Measurements from ENCODE around the gene SMYD3.
"Not testable (repeated sequence)": the region's sequence is repeated elsewhere in the genome, so short reads cannot be mapped to it uniquely, and the experiment has no call there.

SMYD3 gene

GRCh38 chr1:246355411-246356230 lies 151.5 kb downstream of the SMYD3 start:
- no peak for DNase-seq (ENCODE audit: low read depth)

DNA sequence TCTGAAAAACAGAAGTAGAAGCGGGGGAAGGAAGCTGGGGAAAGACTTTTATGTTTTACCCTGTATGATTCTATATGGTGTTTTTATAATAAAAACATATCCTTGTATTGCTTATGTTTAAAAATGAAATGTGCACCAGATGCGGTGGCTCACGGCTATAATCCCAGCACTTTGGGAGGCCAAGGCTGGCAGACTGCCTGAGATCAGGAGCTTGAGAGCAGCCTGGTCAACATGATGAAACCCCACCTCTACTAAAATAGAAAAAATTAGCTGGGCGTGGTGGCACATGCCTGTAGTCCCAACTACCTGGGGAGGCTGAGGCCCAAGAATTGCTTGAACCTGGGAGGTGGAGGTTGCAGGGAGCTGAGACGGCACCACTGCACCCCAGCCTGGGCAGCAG lies 155.4 kb downstream of the SMYD3 start:
- DNase-seq (ENCODE audit: low read depth) = no peak

DNA sequence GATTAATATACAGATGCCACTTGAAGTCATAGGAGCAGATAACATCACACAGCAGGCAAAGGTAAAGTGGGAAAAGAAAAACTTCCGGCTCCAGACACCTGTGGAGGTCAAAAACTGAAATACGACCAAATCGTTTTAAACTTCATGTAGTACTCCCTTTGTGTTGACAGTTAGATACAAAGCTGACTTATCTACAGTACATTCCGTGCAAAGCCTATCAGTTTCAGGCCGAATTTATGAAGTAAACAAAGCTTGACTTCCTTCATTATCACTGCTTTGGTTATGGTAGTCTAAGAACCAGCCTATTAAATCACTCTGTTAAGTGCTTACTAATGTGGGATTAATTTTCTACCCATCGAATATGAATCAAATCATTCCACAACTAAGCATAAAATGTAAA lies 156.3 kb downstream of the SMYD3 start:
- DNase-seq (ENCODE audit: low read depth) = no peak

DNA sequence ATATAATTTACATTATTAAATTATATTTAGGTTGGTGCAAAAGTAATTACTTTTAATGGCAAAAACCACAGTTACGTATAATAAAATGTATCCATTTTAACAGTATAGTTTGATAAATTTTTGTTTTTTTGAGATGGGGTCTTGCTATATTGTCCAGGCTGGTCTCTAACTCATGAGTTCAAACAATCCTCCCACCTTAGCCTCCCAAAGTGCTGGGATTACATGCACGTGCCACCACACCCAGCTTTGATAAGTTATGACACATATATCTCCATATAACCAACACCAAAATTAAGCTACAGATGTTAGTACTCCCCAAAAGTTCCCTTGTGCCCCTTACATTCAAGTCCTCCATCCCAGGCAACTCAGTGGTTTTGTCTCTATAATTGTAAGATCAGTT lies 163.1 kb downstream of the SMYD3 start:
- no peak for DNase-seq (ENCODE audit: low read depth)

GRCh38 chr1:246343251-246343650 lies 163.8 kb downstream of the SMYD3 start:
- no peak for DNase-seq (ENCODE audit: low read depth)

DNA sequence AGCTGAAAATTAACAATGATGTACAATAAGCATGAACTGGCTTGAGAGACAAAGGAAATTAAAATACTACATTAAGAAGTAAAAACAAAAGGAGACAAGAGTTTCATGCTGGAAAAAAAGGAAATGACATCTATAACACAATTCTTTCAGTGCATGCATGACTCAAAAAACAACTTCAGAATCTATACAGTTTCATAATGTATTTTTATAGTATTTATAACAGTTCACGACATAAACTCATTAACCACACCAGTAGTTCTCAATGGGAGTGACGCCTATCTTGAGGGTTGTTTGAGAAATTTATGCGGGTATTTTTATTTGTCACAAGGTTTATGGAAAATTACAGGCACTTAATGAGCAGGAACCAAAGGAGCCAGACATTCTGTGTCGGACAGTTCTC lies 168.5 kb downstream of the SMYD3 start:
- DNase-seq (ENCODE audit: low read depth) = no peak

DNA sequence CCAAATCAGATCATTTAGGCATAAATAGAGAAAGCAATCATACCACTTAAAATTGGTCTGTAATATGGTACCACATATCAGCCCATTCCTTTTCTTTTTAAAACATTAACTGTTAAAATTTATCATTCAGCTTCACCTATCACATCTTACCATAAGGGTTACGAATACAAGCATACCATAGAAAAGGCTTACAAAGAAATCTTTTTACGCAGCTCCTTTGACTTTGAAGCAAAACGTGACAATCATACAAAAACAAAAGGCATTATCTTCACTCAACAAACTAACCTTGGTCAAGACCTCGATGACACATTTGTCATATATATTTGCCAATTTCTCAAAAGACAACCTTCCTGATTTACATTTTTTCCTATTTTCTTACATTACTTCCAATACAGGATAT lies 169.0 kb downstream of the SMYD3 start:
- DNase-seq (ENCODE audit: low read depth) = no peak

GRCh38 chr1:246335151-246335550 lies 171.9 kb downstream of the SMYD3 start:
- no peak for DNase-seq (ENCODE audit: low read depth)

GRCh38 chr1:246333855-246334254 lies 173.2 kb downstream of the SMYD3 start:
- DNase-seq (ENCODE audit: low read depth) = no peak

DNA sequence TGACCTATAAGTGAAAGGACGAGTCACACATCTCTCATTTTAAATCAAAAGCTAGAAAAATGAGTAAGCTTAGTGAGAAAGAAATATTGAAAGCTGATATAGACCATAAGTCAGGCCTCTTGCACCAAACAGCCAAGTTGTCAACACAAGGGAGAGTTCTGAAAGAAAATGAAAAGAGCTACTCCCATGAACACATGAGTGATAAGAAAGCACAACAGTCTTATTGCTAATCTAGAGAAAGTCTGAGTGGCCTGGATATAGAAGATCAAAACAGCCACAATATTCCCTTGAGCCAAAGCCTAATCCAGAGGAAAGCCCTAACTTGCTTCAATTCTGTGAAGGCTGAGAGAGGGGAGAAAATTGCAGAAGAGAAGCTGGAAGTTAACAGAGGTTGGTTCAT lies 175.0 kb downstream of the SMYD3 start:
- DNase-seq (ENCODE audit: low read depth) = no peak

DNA sequence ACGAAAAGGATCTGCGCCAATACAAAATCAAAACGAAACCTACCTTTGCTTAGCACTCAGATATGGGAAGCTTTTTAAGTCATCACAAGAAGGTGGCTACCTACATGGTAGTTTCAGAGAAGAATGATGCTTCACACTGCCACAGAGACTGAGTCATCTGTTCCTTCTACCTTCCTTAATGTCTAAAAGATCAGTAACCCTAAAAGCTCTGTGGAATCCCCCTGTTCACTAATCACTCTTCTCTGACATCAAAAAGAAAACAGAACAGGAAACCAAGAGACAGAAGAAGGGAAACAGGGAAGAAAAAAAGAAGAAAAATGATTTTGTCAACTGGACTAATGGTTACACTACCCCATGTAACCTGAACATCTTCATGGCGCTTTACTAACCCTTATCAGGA lies 177.2 kb downstream of the SMYD3 start:
- DNase-seq (ENCODE audit: low read depth) = peak; percentile 11

DNA sequence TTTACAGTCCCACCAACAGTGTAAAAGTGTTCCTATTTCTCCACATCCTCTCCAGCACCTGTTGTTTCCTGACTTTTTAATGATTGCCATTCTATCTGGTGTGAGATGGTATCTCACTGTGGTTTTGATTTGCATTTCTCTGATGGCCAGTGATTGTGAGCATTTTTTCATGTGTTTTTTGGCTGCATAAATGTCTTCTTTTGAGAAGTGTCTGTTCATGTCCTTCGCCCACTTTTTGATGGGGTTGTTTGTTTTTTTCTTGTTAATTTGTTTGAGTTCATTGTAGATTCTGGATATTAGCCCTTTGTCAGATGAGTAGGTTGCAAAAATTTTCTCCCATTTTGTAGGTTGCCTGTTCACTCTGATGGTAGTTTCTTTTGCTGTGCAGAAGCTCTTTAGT lies 177.8 kb downstream of the SMYD3 start:
- not testable (repeated sequence) for DNase-seq (ENCODE audit: low read depth)

DNA sequence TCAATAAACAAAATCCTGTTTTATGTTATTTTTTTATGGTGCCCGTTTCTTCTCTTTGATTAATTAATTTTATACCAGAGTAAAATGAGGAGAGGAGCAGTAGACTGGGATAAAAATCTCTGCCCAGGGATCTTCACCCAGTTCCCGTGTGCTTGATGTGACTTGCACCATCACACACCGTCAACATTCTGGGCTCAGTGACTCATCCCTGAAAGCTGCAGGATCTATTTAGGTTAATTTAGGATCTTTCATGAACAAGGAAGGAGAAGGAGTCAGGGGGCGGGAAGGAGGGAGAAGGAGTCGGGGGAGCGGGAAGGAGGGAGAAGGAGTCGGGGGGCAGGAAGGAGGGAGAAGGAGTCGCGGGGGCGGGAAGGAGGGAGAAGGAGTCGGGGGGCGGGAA lies 182.4 kb downstream of the SMYD3 start:
- no peak for DNase-seq (ENCODE audit: low read depth)

DNA sequence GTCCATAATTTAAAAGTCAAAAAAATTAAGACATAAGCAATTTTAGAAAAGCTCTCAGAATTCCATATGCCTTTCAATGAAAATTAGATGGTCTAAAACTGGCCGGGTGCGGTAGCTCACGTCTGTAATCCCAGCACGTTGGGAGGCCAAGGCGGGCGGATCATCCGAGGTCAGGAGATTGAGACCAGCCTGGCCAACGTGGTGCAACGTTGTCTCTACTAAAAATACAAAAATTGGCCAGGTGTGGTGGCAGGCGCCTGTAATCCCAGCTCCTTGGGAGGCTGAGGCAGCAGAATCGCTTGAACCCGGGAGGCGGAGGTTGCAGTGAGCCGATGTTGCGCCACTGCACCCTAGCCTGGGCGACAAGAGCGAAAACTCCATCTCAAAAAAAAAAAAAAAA lies 183.0 kb downstream of the SMYD3 start:
- DNase-seq (ENCODE audit: low read depth) = not testable (repeated sequence)

GRCh38 chr1:246320286-246320685 lies 186.8 kb downstream of the SMYD3 start:
- no peak for DNase-seq (ENCODE audit: low read depth)

GRCh38 chr1:246319083-246319714 lies 187.9 kb downstream of the SMYD3 start:
- no peak for DNase-seq (ENCODE audit: low read depth)

- no peak for DNase-seq (ENCODE audit: low read depth)
Observed at GRCh38 chr1:246318622-246319021, 188.5 kb downstream of the SMYD3 start.

DNA sequence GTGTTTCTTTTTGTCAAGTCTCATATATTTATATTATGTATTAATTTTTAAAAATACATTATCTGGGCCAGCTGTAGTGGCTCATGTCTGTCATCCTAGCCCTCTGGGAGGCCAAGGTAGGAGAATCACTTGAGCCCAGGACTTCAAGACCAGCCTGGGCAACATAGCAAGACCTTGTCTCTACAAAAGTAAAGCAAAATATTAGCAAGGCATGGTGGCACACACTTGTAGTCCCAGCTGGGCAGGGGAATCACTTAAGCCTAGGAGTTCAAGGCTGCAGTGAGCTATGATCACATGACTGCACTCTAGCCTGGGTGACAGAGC lies 189.1 kb downstream of the SMYD3 start:
- DNase-seq (ENCODE audit: low read depth) = no peak

DNA sequence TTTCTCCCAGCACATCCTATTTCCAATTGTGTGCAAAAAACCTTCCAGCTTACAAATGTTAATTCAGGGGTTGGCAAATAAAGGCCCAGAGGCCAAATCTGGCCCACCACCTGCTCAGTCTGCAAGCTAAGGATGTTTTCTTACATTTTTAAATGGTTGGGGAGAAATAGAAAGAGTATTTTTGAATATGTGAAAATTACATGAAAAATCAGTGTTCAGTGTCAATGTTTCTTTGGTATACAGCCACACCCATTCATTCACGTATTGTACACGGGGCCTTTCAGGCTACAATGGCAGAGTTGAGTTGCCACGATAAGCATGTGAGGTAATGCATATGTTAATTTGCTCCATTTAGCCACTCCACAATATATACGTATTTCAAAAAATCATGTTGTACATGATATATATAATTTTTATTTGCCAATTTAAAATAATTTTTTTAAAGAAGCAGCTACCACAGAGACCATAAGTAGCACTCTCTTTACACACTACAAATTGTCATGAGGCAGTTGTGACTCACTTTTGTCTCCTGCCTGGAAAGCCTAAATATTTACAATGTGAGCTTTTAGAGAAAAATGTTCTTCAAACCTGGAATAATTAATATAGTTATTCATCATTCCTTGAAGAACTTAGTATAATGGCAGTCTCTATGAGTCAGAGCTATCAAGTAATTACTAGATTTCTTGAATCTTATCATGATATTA lies 189.6 kb downstream of the SMYD3 start:
- no peak for DNase-seq (ENCODE audit: low read depth)

DNA sequence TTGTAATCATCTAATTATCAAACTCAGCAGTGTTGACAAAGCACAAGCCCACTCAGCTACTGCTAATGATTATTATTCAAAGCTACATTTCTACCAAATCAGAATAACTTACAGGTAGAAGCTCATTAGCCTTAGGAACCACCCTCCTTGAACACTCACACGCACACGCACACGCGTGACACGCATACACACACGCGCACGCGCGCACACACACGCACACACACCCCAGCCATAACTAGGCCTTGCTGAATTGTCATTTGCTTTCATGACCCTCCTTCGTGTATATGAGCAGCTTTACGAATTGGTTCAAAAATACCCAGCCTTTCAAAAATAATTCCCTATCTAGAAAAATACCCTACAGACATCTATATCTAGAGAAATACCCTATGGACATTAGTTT lies 195.6 kb downstream of the SMYD3 start:
- DNase-seq (ENCODE audit: low read depth) = no peak

DNA sequence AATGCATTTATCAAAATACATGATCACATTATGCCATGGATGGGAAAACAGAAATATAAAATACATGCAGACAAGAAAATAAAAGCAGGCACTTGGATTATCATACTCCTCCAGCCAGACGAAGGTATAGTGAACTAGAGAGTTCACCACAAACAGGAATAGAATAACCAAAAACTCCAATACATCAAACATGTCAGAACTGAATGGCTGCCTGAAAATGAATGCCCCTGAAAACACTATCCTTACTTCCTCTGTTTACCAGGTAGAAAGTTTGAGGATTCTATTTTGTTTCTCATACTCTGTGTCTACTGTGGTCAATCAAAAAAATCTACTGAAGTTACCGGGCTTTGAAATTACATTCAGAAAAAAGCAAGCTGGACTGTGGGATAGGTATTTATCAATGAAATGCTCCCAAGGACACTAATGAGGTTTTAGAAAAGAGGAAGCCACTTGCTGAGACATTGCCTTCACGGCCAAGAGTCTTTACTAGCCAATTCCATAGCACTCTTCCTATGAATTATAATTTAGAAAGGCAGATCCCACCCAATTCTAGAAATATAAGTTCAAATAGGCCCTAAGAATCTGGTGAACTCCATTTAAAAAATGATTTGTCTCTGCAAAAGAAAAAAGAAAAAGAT lies 197.7 kb downstream of the SMYD3 start:
- DNase-seq (ENCODE audit: low read depth) = no peak

DNA sequence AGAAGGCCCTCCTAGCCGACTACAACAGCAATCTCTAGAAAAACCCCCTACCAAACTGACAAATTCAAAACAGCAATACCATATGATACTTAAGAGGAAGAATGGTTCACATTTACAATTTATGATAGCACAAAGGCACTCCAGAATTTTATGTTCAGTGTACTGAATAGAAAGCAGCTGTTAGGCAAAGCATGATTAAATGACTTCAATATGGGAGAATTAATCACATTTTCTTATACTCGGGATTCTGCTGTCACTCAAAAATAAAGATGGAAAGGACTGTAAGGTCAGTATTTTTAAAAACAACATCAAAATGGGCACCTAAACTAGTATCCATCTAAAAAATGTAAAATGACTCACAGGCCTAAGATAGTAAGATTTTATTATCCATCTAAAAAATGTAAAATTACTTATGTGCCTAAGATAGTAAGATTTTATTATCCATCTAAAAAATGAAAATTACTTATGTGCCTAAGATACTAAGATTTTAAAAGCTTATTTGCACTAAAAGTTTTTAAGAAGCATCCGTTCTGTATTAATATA lies 198.5 kb downstream of the SMYD3 start:
- no peak for DNase-seq (ENCODE audit: low read depth)

Data from activated T-cell treated with anti-CD3 and anti-CD28 coated beads for 24 hours (primary cell).